ENCODE data around the gene STAC2.

DNA sequence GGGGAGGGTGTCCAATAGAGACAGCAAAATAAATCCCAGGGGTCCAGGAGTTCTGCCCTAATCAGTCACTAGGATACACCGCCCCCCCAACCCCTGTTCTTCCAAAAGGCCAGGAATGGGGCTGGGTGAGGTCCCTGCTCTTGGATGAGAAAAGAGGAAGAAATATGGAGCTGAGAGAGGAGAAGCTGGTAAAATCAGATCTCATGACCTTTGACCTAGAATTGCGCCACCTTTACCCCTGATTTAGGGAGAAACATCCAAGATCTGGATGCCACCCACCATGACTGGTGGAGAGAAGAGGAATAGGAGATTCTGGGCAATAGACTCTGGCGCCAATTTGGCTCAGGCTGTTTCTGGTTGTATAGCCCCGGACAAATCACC lies 27.6 kb downstream of the STAC2 start:
- TF ChIP-seq, protein P1, sequence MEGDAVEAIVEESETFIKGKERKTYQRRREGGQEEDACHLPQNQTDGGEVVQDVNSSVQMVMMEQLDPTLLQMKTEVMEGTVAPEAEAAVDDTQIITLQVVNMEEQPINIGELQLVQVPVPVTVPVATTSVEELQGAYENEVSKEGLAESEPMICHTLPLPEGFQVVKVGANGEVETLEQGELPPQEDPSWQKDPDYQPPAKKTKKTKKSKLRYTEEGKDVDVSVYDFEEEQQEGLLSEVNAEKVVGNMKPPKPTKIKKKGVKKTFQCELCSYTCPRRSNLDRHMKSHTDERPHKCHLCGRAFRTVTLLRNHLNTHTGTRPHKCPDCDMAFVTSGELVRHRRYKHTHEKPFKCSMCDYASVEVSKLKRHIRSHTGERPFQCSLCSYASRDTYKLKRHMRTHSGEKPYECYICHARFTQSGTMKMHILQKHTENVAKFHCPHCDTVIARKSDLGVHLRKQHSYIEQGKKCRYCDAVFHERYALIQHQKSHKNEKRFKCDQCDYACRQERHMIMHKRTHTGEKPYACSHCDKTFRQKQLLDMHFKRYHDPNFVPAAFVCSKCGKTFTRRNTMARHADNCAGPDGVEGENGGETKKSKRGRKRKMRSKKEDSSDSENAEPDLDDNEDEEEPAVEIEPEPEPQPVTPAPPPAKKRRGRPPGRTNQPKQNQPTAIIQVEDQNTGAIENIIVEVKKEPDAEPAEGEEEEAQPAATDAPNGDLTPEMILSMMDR (IDR thresholded peaks at IDR 0.05; ENCODE audit: low read depth, low read length, poor library complexity, severe bottlenecking) = no peak
- TF ChIP-seq EZH2phosphoT487 (IDR thresholded peaks at IDR 0.05; ENCODE audit: borderline replicate concordance, low read length) = no peak

Measured in DOHH2 (cell line).